Heart left ventricle (tissue), 13 donors: ENCODE measurements around the gene PLSCR3.

ENCODE experiments used
- CTCF ChIP-seq, 12 donors: fragments of 200-600 bp; sonication (generic) in 4 of 12; IDR thresholded peaks; one replicate each; pipeline versions ENCODE4 v1.5.0 to v1.8.0; 2018 to 2022; ENCODE audit warnings: antibody characterized with exemption in 12 of 12, mild to moderate bottlenecking in 5 of 12
- POLR2A ChIP-seq, 2 donors: fragments of 450-650 bp; IDR thresholded peaks; one replicate each; pipeline ENCODE4 v1.6.1; 2017; ENCODE audit warnings: antibody characterized with exemption in 2 of 2, mild to moderate bottlenecking in 2 of 2, moderate library complexity in 2 of 2
- donor health status: ischemic (EF 13 %, LVEDD 7.1; RV severe dilation, severe dysfunction).
- donor health status: DM: no; HTN: yes; CAD: no.
- donor health status: DM: no; HTN: no; CAD: no.
- donor health status: ischemic (EF 25% LVEDD 6.9; RV normal size, moderate dysfunction).
- donor health status: ischemic (EF 25% LVEDD 5.7; RV mildly dilated, moderate dysfunction).
- donor health status: ischemic (EF 35%, LVEDD 5.7; RV mildly dilated, moderate dysfunction).
- donor health status: nonischemic (EF 11% LVEDD 7.7; RV severe dilation, severe dysfunction).
- donor health status: DM: yes; HTN: yes; CAD: no.
- donor health status: PGD.
- donor health status: ischemic (EF 29% LVEDD 5.4; RV normal size, mild dysfunction).
- donor health status: nonischemic (EF 23%, LVEDD 6.1; RV moderate dilation, normal function).

DNA sequence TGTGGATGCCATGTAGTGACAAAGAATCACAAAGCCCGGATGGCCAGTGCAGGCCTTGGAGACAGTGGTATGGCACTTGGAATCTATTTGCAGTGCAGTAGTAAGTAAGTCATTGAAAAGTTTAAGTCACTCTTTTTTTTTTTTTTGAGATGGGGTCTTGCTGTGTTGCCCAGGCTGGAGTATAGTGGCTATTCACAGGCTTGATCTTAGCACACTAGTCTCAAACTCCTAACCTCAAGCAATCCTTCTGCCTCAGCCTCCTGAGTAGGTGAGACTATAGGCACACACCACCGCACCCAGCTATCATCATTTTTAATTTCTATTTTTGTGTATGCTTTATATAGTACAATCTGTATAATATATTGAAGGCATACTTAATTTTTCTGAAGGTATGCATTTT lies 4.3 kb upstream of the PLSCR3 start:
- TF ChIP-seq CTCF (IDR thresholded peaks at IDR 0.05) (no peak), POLR2A (IDR thresholded peaks at IDR 0.05) (no peak)
